Left ventricle myocardium inferior (tissue), 1 donor: ENCODE measurements around the gene PIP4K2B. TPM values are rescaled to one million over a fixed set of nuclear protein-coding genes. Genes with fewer than 3 reads are reported as not detected.

Source experiments
- DNase-seq: peaks from one replicate; pipeline ENCODE4 v3.0.0-alpha.2; 2020
- H3K27ac ChIP-seq: fragments of 200-600 bp; replicated peaks from 2 replicates; pipeline ENCODE4 v1.8.0; 2021
- H3K27me3 ChIP-seq: fragments of 200-600 bp; 2 replicates; pipeline ENCODE4 v1.8.0; 2021; ENCODE audit warnings: low read depth
- H3K36me3 ChIP-seq: fragments of 200-600 bp; 2 replicates; pipeline ENCODE4 v1.8.0; 2021
- H3K4me1 ChIP-seq: fragments of 200-600 bp; 2 replicates; pipeline ENCODE4 v1.8.0; 2021
- H3K4me3 ChIP-seq: fragments of 200-600 bp; 2 replicates; pipeline ENCODE4 v1.8.0; 2021; ENCODE audit warnings: mild to moderate bottlenecking, moderate library complexity
- H3K9me3 ChIP-seq: fragments of 200-600 bp; replicated peaks from 2 replicates; pipeline ENCODE4 v1.8.0; 2021
- CTCF ChIP-seq: fragments of 200-600 bp; IDR thresholded peaks from 2 replicates; pipeline ENCODE4 v1.8.0; 2021; ENCODE audit warnings: antibody characterized with exemption, mild to moderate bottlenecking, borderline replicate concordance
- intact Hi-C: fragments of 100-400 bp; cut with micrococcal nuclease; formaldehyde crosslinking; loops from one replicate; pipeline ENCODE4 v1.11.0; 2022
- long read RNA-seq: library from polyadenylated mRNA; unstranded; transcript quantifications from one replicate; pipeline ENCODE4 v2.0.0, GENCODE V29; 2021
- total RNA-seq: library from RNA; stranded (reverse); fragmentation: NEBNext Ultra II Directional; extraction: Animal tissue kit (Norgen Biotek cat#: 25700); gene quantifications from one replicate; pipeline ENCODE4 v1.2.1, GENCODE V29; 2021
- donor health status: DM: no; HTN: yes; CAD: no; lungs with severe emphysema.

Gene PIP4K2B
- total RNA-seq, result 42.7 TPM
- long read RNA-seq, full-length matches to known transcripts, result 19 of 48 reads
- long read RNA-seq, partial matches to known transcripts, result 1 of 48 reads
- long read RNA-seq, other reads (novel, unspliced or antisense), result 28 of 48 reads

GRCh38 chr17:38799501-38800236, at the start of gene PIP4K2B:
PIP4K2B (minus strand) TSS chr17:38799556; CDS start chr17:38799424, 132 bp downstream.
- H3K9me3 ChIP-seq, result peaks cover 7% of the 10 kb centered on the region
- H3K4me3 ChIP-seq, result peak within 1 kb of the TSS; percentile 97
- intact Hi-C loops, result no loop called here
- DNase-seq, result peak; percentile 97
- TF ChIP-seq CTCF, result no peak
- H3K27ac ChIP-seq, result peak within 1 kb of the TSS; percentile 98
- peaks cover 44% of the 10 kb centered on the region for H3K36me3 ChIP-seq
- peaks cover 50% of the 10 kb centered on the region for H3K4me1 ChIP-seq
- H3K27me3 ChIP-seq, result no peaks in the 10 kb centered on the region

- no peak for DNase-seq
- no peak overlapping the region for H3K4me3 ChIP-seq
- intact Hi-C loops, result no loop called here
- H3K27me3 ChIP-seq, result no peaks in the 10 kb centered on the region
- H3K36me3 ChIP-seq, result peaks cover 62% of the 10 kb centered on the region
- no peak overlapping the region for H3K27ac ChIP-seq
- no peak for TF ChIP-seq CTCF
- no peaks in the 10 kb centered on the region for H3K9me3 ChIP-seq
- peaks cover 28% of the 10 kb centered on the region for H3K4me1 ChIP-seq
Measured at GRCh38 chr17:38848557-38848891, 49.2 kb upstream of the PIP4K2B start.

GRCh38 chr17:38844261-38844757, 45.0 kb upstream of the PIP4K2B start:
- no peak for TF ChIP-seq CTCF
- Histone ChIP-seq H3K4me1 (no peaks in the 10 kb centered on the region), H3K9me3 (no peaks in the 10 kb centered on the region), H3K4me3 (no peak overlapping the region), H3K36me3 (peaks cover 26% of the 10 kb centered on the region), H3K27ac (no peak overlapping the region), H3K27me3 (no peaks in the 10 kb centered on the region)
- DNase-seq, result no peak
- intact Hi-C loops, result no loop called here

- TF ChIP-seq CTCF, result no peak
- Histone ChIP-seq H3K4me1 (peaks cover 25% of the 10 kb centered on the region), H3K4me3 (peak overlapping the region; percentile 77), H3K36me3 (peaks cover 17% of the 10 kb centered on the region), H3K27me3 (no peaks in the 10 kb centered on the region), H3K9me3 (no peaks in the 10 kb centered on the region), H3K27ac (peak overlapping the region; percentile 98)
- intact Hi-C loops, result no loop called here
- DNase-seq, result no peak
Measured at GRCh38 chr17:38825762-38826247, 26.4 kb upstream of the PIP4K2B start.

GRCh38 chr17:38824899-38825761, 25.8 kb upstream of the PIP4K2B start, which contains the start of gene CWC25:
CWC25 (minus strand) TSS chr17:38825321; CDS start chr17:38825183, 138 bp downstream.
- Histone ChIP-seq H3K4me3 (peak within 1 kb of the TSS; percentile 77), H3K36me3 (peaks cover 24% of the 10 kb centered on the region), H3K27me3 (no peaks in the 10 kb centered on the region), H3K4me1 (peaks cover 25% of the 10 kb centered on the region), H3K9me3 (no peaks in the 10 kb centered on the region), H3K27ac (peak within 1 kb of the TSS; percentile 98)
- intact Hi-C loops, result no loop called here
- DNase-seq, result peak; percentile 96
- TF ChIP-seq CTCF, result no peak
